B cell (primary cell): Measurements from ENCODE around the gene CXXC5. TPM values are rescaled to one million over a fixed set of nuclear protein-coding genes. Genes with fewer than 3 reads are reported as not detected.
A peak's percentile ranks its signal among the peaks of the same experiment; 100 is the strongest.

Source experiments
- ATAC-seq: fragments of 200-7000 bp; cut with Tn5 transposase; one replicate; pipeline ENCODE4 v1.10.0; 2021; ENCODE audit warnings: low read depth, mild to moderate bottlenecking, moderate number of reproducible peaks, moderate library complexity
- CTCF ChIA-PET: fragments of 350-600 bp; sonication (Branson Sonifier 250); formaldehyde crosslinking; loops from one replicate; lab custom pipeline; 2021; ENCODE audit warnings: antibody characterized with exemption, inconsistent platforms; lab: Charles Lee
- POLR2A ChIA-PET: fragments of 350-600 bp; sonication (Branson Sonifier 250); formaldehyde crosslinking; loops from one replicate; lab custom pipeline; 2021; ENCODE audit warnings: antibody characterized with exemption; lab: Charles Lee
- DNase-seq: peaks from one replicate; pipeline ENCODE4 v3.0.0; 2013
- H2AFZ ChIP-seq: 2 replicates; pipeline ENCODE4 v1.6.1; 2012; ENCODE audit warnings: mild to moderate bottlenecking, low read depth, low read length; ENCODE audit not compliant: insufficient read depth, poor library complexity, severe bottlenecking
- H3K27ac ChIP-seq, 2 donors: 1 replicate in 1 of 2; 2 replicates in 1 of 2; pipeline ENCODE4 v1.5.1; 2012 to 2013; ENCODE audit warnings: low read length in 2 of 2, mild to moderate bottlenecking in 2 of 2, moderate library complexity in 1 of 2
- H3K27me3 ChIP-seq, 4 experiments: fragments of 200-600 bp in 1 of 4; sonication (generic) in 1 of 4; replicated peaks in 1 of 4; 1 replicate in 2 of 4; 2 replicates in 2 of 4; pipeline versions ENCODE4 v1.6.1 to v1.7.0; 2013 to 2016; ENCODE audit warnings: low read length in 3 of 4, mild to moderate bottlenecking in 2 of 4, mixed read lengths in 1 of 4, moderate library complexity in 1 of 4; ENCODE audit not compliant: insufficient read depth in 4 of 4, control insufficient read depth in 3 of 4; ENCODE audit errors: control extremely low read depth in 1 of 4
- H3K36me3 ChIP-seq, 2 experiments: replicated peaks in 1 of 2; 1 replicate in 1 of 2; 2 replicates in 1 of 2; pipeline versions ENCODE4 v1.6.1 to v1.7.1; 2013; ENCODE audit warnings: low read length in 1 of 2; ENCODE audit not compliant: insufficient read depth in 2 of 2, control insufficient read depth in 1 of 2; ENCODE audit errors: control extremely low read depth in 1 of 2, extremely low read depth in 1 of 2
- H3K4me1 ChIP-seq, 2 donors: fragments of 200-600 bp in 1 of 2; sonication (generic) in 1 of 2; 1 replicate in 1 of 2; 2 replicates in 1 of 2; pipeline versions ENCODE4 v1.5.1 to v1.6.1; 2013 to 2017; ENCODE audit warnings: low read length in 2 of 2; ENCODE audit not compliant: control insufficient read depth in 2 of 2, insufficient read depth in 2 of 2
- H3K4me2 ChIP-seq: replicated peaks from 2 replicates; pipeline ENCODE3; 2012; ENCODE audit warnings: mild to moderate bottlenecking, low read depth, low read length; ENCODE audit not compliant: poor library complexity, severe bottlenecking
- H3K4me3 ChIP-seq, 5 experiments: fragments of 200-600 bp in 1 of 5; sonication (generic) in 1 of 5; 1 replicate in 3 of 5; 2 replicates in 2 of 5; pipeline versions ENCODE4 v1.5.1 to v1.7.0; 2011 to 2016; ENCODE audit warnings: low read length in 4 of 5, mild to moderate bottlenecking in 4 of 5, low read depth in 2 of 5, control low read depth in 1 of 5, moderate library complexity in 1 of 5; ENCODE audit not compliant: insufficient read depth in 1 of 5; ENCODE audit errors: control extremely low read depth in 1 of 5, extremely low read depth in 1 of 5
- H3K79me2 ChIP-seq: fragments of 200-600 bp; sonication (generic); one replicate; pipeline ENCODE4 v1.6.0; 2016; ENCODE audit warnings: low read length; ENCODE audit not compliant: control insufficient read depth, insufficient read depth
- H3K9ac ChIP-seq: fragments of 200-600 bp; sonication (generic); 2 replicates; pipeline ENCODE4 v1.6.1; 2017; ENCODE audit warnings: mild to moderate bottlenecking, low read length, moderate library complexity
- H3K9me3 ChIP-seq, 3 donors: one replicate each; pipeline versions ENCODE4 v1.6.1 to v1.7.1; 2013; ENCODE audit warnings: low read length in 2 of 3; ENCODE audit not compliant: control insufficient read depth in 2 of 3, insufficient read depth in 1 of 3; ENCODE audit errors: control extremely low read depth in 1 of 3
- H4K20me1 ChIP-seq: 2 replicates; pipeline ENCODE4 v1.6.0; 2012; ENCODE audit warnings: mild to moderate bottlenecking, low read length; ENCODE audit not compliant: insufficient read depth, control insufficient read depth, poor library complexity, severe bottlenecking
- H3K27ac Mint-ChIP-seq: one replicate; pipeline ENCODE4 v1.8.0; 2021; ENCODE audit warnings: mixed read lengths
- H3K27me3 Mint-ChIP-seq: one replicate; pipeline ENCODE4 v1.8.0; 2021; ENCODE audit warnings: mixed read lengths
- H3K4me1 Mint-ChIP-seq: one replicate; pipeline ENCODE4 v1.8.0; 2021; ENCODE audit warnings: mixed read lengths
- H3K4me3 Mint-ChIP-seq: one replicate; pipeline ENCODE4 v1.8.0; 2021; ENCODE audit warnings: mixed read lengths
- H3K9me3 Mint-ChIP-seq: one replicate; pipeline ENCODE4 v1.8.0; 2022; ENCODE audit warnings: mixed read lengths; ENCODE audit not compliant: insufficient read depth
- EZH2 ChIP-seq: IDR thresholded peaks from 2 replicates; pipeline ENCODE4 v1.6.1; 2012; ENCODE audit warnings: borderline replicate concordance, low read depth, mild to moderate bottlenecking, moderate library complexity, low read length; ENCODE audit not compliant: insufficient read depth, poor library complexity, severe bottlenecking
- WGBS: methylation state at CpG from one replicate; pipeline ENCODE4 v1.1.5; 2013; ENCODE audit warnings: missing lambda C conversion rate; ENCODE audit not compliant: insufficient coverage; 5-methylcytosine and 5-hydroxymethylcytosine counted together
- intact Hi-C: fragments of 100-400 bp; cut with micrococcal nuclease; formaldehyde crosslinking; loops from one replicate; pipeline ENCODE4 v1.10.0; 2022
- polyA plus RNA-seq: library from polyadenylated mRNA; depleted of rRNA; stranded (reverse); fragments of >200 nt; gene quantifications from 2 replicates; pipeline ENCODE4 v1.2.3, GENCODE V29; 2012
- total RNA-seq, 2 donors: library from RNA; stranded (reverse); fragments of 120-200 nt in 1 of 2; gene quantifications; 1 replicate in 1 of 2; 2 replicates in 1 of 2; pipeline versions ENCODE4 v1.2.3 to v1.2.4, GENCODE V29; 2013 to 2022
- TF ChIP-seq, protein P1 (sequence below): fragments of 200-600 bp; IDR thresholded peaks from one replicate; pipeline ENCODE4 v1.8.0; 2022; ENCODE audit warnings: antibody characterized with exemption, mild to moderate bottlenecking

CXXC5 gene
- total and polyA plus RNA-seq, 2 donors (not counting 1 experiment from before 2014, with no cell fraction given), result 126 to 143 TPM

DNA sequence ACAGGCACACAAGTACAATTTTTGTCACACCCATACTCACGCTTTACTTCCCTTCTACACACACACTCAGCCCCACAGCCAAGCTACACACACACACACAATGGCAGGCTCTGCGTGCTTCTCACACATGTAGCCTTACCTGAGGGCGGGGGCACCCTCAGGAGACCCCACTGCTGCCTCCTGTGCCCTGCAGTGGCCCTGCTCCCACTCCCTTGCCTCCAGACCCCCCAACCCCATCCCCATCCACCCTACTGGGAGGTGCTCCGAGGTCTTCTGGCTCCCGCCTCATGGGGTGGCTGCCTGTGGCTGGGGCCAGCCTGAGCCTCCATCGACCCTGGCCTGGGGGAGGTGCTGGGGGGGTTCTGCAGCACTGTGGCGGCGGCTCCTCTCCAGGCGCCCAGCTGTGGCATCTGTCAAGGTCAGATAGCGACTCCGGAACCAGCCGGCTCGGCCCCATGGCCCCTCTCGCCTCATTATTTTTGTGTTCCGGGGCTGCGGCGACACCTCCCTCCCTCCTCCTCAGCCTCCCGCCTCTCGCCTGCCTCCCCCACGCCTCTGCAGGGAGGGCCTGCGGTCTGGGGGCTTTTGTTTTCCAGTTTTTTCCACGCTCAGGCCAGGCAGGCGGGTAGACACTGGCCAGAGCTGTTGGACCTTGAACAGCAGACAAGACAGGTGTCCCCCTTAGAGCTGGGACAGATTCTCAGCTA, 21.7 kb downstream of the CXXC5 start:
- Mint-ChIP-seq H3K4me3 (peak overlapping the region; percentile 86), H3K27ac (peak overlapping the region; percentile 95), H3K4me1 (peaks cover 88% of the 10 kb centered on the region), H3K9me3 (no peaks in the 10 kb centered on the region), H3K27me3 (no peaks in the 10 kb centered on the region)
- WGBS, result 2% methylated on average over 21 of the region's 23 CpGs
- Histone ChIP-seq H3K4me3 (peak overlapping the region; percentile 40 to 71 (median 50)), H3K4me2 (peak overlapping the region; percentile 94), H3K9me3 (no peaks in the 10 kb centered on the region), H4K20me1 (peaks cover 95% of the 10 kb centered on the region), H3K27me3 (no peaks in the 10 kb centered on the region), H2AFZ (no peak overlapping the region), H3K27ac (peak overlapping the region; percentile 89 to 90), H3K36me3 (peaks cover 0 to 31% of the 10 kb centered on the region in 2 experiments), H3K4me1 (peaks cover 88 to 98% of the 10 kb centered on the region in 2 donors), H3K9ac (peak overlapping the region; percentile 70), H3K79me2 (peaks cover 100% of the 10 kb centered on the region)
- ChIA-PET POLR2A (interaction anchor here (0.6 to 9.7 kb wide), 16 partner anchors 9 to 375 kb away, joined by 3 to 266 read pairs (median 6); partner anchors contain the start of genes CXXC5 and MZB1), CTCF (interaction anchor here (0.7 to 11.4 kb wide), 19 partner anchors 15 to 247 kb away, joined by 3 to 215 read pairs (median 4); partner anchors contain the start of gene CXXC5)
- intact Hi-C loops, result loop anchor here (1.0 to 2.0 kb wide), 7 partner anchors 9 to 95 kb away; no protein-coding TSS in a partner anchor
- peak; percentile 50 for ATAC-seq
- no peak for TF ChIP-seq EZH2
- TF ChIP-seq, protein P1, sequence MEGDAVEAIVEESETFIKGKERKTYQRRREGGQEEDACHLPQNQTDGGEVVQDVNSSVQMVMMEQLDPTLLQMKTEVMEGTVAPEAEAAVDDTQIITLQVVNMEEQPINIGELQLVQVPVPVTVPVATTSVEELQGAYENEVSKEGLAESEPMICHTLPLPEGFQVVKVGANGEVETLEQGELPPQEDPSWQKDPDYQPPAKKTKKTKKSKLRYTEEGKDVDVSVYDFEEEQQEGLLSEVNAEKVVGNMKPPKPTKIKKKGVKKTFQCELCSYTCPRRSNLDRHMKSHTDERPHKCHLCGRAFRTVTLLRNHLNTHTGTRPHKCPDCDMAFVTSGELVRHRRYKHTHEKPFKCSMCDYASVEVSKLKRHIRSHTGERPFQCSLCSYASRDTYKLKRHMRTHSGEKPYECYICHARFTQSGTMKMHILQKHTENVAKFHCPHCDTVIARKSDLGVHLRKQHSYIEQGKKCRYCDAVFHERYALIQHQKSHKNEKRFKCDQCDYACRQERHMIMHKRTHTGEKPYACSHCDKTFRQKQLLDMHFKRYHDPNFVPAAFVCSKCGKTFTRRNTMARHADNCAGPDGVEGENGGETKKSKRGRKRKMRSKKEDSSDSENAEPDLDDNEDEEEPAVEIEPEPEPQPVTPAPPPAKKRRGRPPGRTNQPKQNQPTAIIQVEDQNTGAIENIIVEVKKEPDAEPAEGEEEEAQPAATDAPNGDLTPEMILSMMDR, result no peak
- DNase-seq, result no peak
